ENCODE measurements around the gene TRANK1. TPM values are rescaled to one million over a fixed set of nuclear protein-coding genes. Genes with fewer than 3 reads are reported as not detected.

Gene TRANK1
- total and polyA plus RNA-seq, 2 of the 4 experiments (the other 2 are of a cell fraction), result 7.9 to 12.7 TPM

GRCh38 chr3:36895496-36896409 lies 49.1 kb downstream of the TRANK1 start:
- H4K20me1 ChIP-seq (ENCODE audit: insufficient read depth, low read length), result no peaks in the 10 kb centered on the region
- no peak overlapping the region for H2BK15ac ChIP-seq (ENCODE audit: low read depth, low read length)
- WGBS, 2 experiments (ENCODE audit: extremely low coverage in 2 of 2, insufficient read length in 1 of 2), result no CpG with 5 or more reads among the region's 3 CpGs
- H3K27ac ChIP-seq (ENCODE audit: insufficient read depth, low read length), result no peak overlapping the region
- no peak overlapping the region for H4K8ac ChIP-seq (ENCODE audit: low read depth in 2 of 2, low read length in 2 of 2)
- no peak overlapping the region for H3K56ac ChIP-seq (ENCODE audit: extremely low read depth, insufficient read depth, low read length)
- no peaks in the 10 kb centered on the region for H3K4me1 ChIP-seq (ENCODE audit: control insufficient read depth, insufficient read depth, low read length)
- H4K5ac ChIP-seq (ENCODE audit: low read depth, low read length), result no peak overlapping the region
- H3K4me2 ChIP-seq (ENCODE audit: low read depth, low read length), result no peak overlapping the region
- H3K4me3 ChIP-seq (ENCODE audit: insufficient read depth, low read depth, low read length), result no peak overlapping the region
- H3K9me1 ChIP-seq (ENCODE audit: insufficient read depth, low read length), result peaks cover 3% of the 10 kb centered on the region; the same call in 1 of the 2 replicates
- DNase-seq (no peak), ATAC-seq (ENCODE audit: low read depth) (no peak)
- peaks cover 11% of the 10 kb centered on the region for H3K36me3 ChIP-seq (ENCODE audit: control insufficient read depth, insufficient read depth, low read length)
- H3K14ac ChIP-seq (replicated peaks; ENCODE audit: low read depth, low read length), result no peak overlapping the region
- in situ Hi-C loops (cut with MboI; ENCODE audit: low sequenced_read_pairs), result no loop called here
- no peak overlapping the region for H2AK9ac ChIP-seq (replicated peaks; ENCODE audit: low read depth, low read length, poor library complexity)
- H3K9me3 ChIP-seq (ENCODE audit: control insufficient read depth, insufficient read depth, low read length), result no peaks in the 10 kb centered on the region
- intact Hi-C loops (cut with micrococcal nuclease), result no loop called here
- dilution Hi-C loops (cut with HindIII; ENCODE audit: low sequenced_read_pairs, unreplicated experiment), result no loop called here
- H3K4ac ChIP-seq (ENCODE audit: low read depth, low read length), result no peak overlapping the region
- no peak overlapping the region for H2BK120ac ChIP-seq (ENCODE audit: low read depth, low read length)
- H3K23ac ChIP-seq (ENCODE audit: low read depth, low read length), result no peak overlapping the region
- H3K9ac ChIP-seq (ENCODE audit: low read depth, low read length), result no peak overlapping the region
- H3K79me1 ChIP-seq (ENCODE audit: low read depth in 1 of 2, low read length in 2 of 2), result no peaks in the 10 kb centered on the region
- H3K27me3 ChIP-seq (ENCODE audit: control insufficient read depth, insufficient read depth, low read length), result no peaks in the 10 kb centered on the region
- BruUV-seq (replicated peaks), result no TSS peak
- POLR2A ChIA-PET (ENCODE audit: unreplicated experiment), result no interaction called here
- CTCF ChIA-PET, result no interaction called here
- no peak overlapping the region for H4K91ac ChIP-seq (ENCODE audit: insufficient read depth, low read depth, low read length)
- no peak overlapping the region for H2BK5ac ChIP-seq (ENCODE audit: low read depth, low read length, poor library complexity, severe bottlenecking)
- TF ChIP-seq MAFK (IDR thresholded peaks at IDR 0.05; ENCODE audit: low read depth, low read length), result no peak
- no peak for TF ChIP-seq RCOR1 (IDR thresholded peaks at IDR 0.05; ENCODE audit: insufficient replicate concordance, low read length)
- no peak for TF ChIP-seq RFX5 (IDR thresholded peaks at IDR 0.05; ENCODE audit: low read depth, low read length)
- no peak for TF ChIP-seq MAZ (IDR thresholded peaks at IDR 0.05; ENCODE audit: borderline replicate concordance, low read depth, low read length)
- TF ChIP-seq RAD21 (IDR thresholded peaks at IDR 0.05; ENCODE audit: low read length), result no peak
- no peak for TF ChIP-seq MXI1 (IDR thresholded peaks at IDR 0.05; ENCODE audit: borderline replicate concordance, low read depth, low read length)
- TF ChIP-seq CEBPB (IDR thresholded peaks at IDR 0.05; ENCODE audit: low read depth, low read length), result no peak
- TF ChIP-seq FOS (IDR thresholded peaks at IDR 0.05; ENCODE audit: low read depth, low read length), result no peak
- H3K18ac ChIP-seq (ENCODE audit: low read depth, low read length), result no peak overlapping the region
- H2AK5ac ChIP-seq (ENCODE audit: low read depth, low read length), result no peak overlapping the region
- H2AFZ ChIP-seq (replicated peaks; ENCODE audit: low read length, poor library complexity), result no peak overlapping the region
- no peak overlapping the region for H2BK20ac ChIP-seq (ENCODE audit: low read depth, low read length)

All from IMR-90 (cell line).